ENCODE data around the gene MBOAT2.

The MBOAT2 gene

GRCh38 chr2:9018109-9018508 is 14.6 kb upstream of the MBOAT2 start:
- no peak for DNase-seq

GRCh38 chr2:9017411-9017810 is 13.9 kb upstream of the MBOAT2 start:
- no peak for DNase-seq

GRCh38 chr2:9015998-9016397 is 12.5 kb upstream of the MBOAT2 start:
- DNase-seq: no peak

- no peak for DNase-seq
Observed at GRCh38 chr2:9013403-9013802, 9.9 kb upstream of the MBOAT2 start.

- no peak for DNase-seq
Observed at GRCh38 chr2:9010866-9011265, 7.4 kb upstream of the MBOAT2 start.

- no peak for DNase-seq
Observed at GRCh38 chr2:9008951-9009664, 5.6 kb upstream of the MBOAT2 start.

- DNase-seq: no peak
Observed at GRCh38 chr2:9006368-9006767, 2.9 kb upstream of the MBOAT2 start.

GRCh38 chr2:9004338-9005204 is 1.1 kb upstream of the MBOAT2 start:
- peak in 5 of 56 donors; percentile 29 to 64 (median 52) for DNase-seq

- DNase-seq: no peak
Observed at GRCh38 chr2:9003366-9003615, 193 bp downstream of the MBOAT2 start.

GRCh38 chr2:9002637-9003365 is 683 bp downstream of the MBOAT2 start:
- peak in 14 of 56 donors; percentile 9 to 42 (median 24) for DNase-seq

GRCh38 chr2:9002313-9002636 is 1.2 kb downstream of the MBOAT2 start:
- no peak for DNase-seq

GRCh38 chr2:9001778-9002177 is 1.7 kb downstream of the MBOAT2 start:
- DNase-seq: no peak

GRCh38 chr2:9001229-9001628 is 2.3 kb downstream of the MBOAT2 start:
- DNase-seq: no peak

GRCh38 chr2:9000442-9000841 is 3.0 kb downstream of the MBOAT2 start:
- no peak for DNase-seq

GRCh38 chr2:8999797-9000196 is 3.7 kb downstream of the MBOAT2 start:
- no peak for DNase-seq

GRCh38 chr2:8999102-8999446 is 4.4 kb downstream of the MBOAT2 start:
- peak in 1 of 56 donors; percentile 32 for DNase-seq

- DNase-seq: no peak
Observed at GRCh38 chr2:8998418-8999101, 4.9 kb downstream of the MBOAT2 start.

GRCh38 chr2:8997631-8998030 is 5.9 kb downstream of the MBOAT2 start:
- no peak for DNase-seq

GRCh38 chr2:8997108-8997507 is 6.4 kb downstream of the MBOAT2 start:
- no peak for DNase-seq

- no peak for DNase-seq
Observed at GRCh38 chr2:8996006-8996405, 7.5 kb downstream of the MBOAT2 start.

- no peak for DNase-seq
Observed at GRCh38 chr2:8994386-8994785, 9.1 kb downstream of the MBOAT2 start.

- DNase-seq: no peak
Observed at GRCh38 chr2:8993902-8994278, 9.6 kb downstream of the MBOAT2 start.
